ENCODE measurements around the gene KIF7.

Gene KIF7

DNA sequence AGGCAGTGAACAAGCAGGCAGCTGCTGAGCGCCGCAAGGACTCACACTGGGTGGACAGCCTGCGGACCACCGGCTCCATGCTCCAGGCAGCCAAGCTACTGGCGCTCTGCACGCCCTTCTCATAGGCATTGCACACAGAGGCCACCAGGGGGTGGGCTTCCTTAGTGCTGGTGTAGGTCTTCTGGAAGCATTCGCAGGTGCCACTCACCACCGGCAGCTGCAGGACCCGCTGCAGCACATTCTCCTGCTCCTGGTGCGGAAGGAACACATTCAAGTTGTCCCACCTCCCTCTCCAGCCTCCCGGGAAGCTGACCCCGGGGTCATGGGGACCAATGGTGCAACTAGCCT lies 17.9 kb upstream of the KIF7 start:
- peak; percentile 75 for ATAC-seq
- no peak overlapping the region for H3K4me3 Mint-ChIP-seq

DNA sequence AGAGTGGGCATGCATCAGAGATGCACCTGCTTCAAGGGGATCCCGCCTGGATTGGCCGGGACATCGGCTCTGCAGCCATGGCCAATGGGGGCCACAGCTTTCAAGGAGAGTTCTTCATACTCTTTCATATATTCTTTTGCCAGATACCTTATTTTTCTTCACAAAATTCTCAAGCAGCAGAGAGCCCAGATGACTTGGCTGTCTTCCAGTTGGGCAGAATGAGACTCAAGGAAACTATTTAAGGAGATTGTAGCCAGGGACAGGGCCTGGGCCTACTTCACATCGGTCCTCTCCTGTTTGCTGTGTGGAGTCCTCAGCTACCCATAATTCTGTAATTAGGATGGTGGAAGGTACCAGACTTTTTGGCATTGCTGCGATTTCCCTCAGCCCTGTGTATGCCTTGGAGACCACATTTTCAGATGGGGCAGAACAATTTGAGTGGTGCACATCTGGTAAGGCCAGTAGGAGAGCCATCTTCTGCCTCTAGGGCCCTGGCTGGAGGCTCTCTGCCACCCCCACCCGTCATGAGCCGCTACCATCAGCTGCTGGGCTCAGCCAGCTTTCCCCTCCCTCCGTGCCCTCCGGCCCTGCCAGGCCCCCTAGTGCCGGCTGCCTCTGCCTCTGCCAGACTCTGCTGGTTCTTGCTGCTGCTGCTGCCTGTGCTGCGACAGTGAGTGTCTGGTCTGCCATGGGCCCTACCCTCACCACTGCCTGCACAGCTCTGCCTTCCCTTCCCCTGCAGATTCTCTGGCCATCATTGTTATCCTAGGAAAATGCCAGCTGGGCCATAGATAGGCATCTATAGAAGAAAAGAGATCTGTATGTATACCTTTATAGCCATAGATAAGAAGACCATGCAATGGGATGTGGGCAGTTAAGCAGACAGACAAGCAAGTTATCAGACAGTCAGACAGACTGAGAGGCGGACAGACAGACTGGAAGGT lies 17.2 kb upstream of the KIF7 start:
- peaks cover 13% of the 10 kb centered on the region for H3K4me1 Mint-ChIP-seq
- ATAC-seq (no peak), DNase-seq (no peak)
- H3K27ac Mint-ChIP-seq, result peak overlapping the region in 1 of 2 donors; percentile 67
- no peaks in the 10 kb centered on the region for H3K9me3 Mint-ChIP-seq
- H3K27me3 Mint-ChIP-seq, result peaks cover 9% of the 10 kb centered on the region
- H3K4me3 Mint-ChIP-seq, result no peak overlapping the region

More for the DNA sequence above, 17.9 kb upstream of the KIF7 start:
- Mint-ChIP-seq H3K27me3 (peaks cover 3% of the 10 kb centered on the region), H3K27ac (no peak overlapping the region), H3K9me3 (no peaks in the 10 kb centered on the region), H3K4me1 (peaks cover 13% of the 10 kb centered on the region)
- DNase-seq, result peak; percentile 23 to 31

DNA sequence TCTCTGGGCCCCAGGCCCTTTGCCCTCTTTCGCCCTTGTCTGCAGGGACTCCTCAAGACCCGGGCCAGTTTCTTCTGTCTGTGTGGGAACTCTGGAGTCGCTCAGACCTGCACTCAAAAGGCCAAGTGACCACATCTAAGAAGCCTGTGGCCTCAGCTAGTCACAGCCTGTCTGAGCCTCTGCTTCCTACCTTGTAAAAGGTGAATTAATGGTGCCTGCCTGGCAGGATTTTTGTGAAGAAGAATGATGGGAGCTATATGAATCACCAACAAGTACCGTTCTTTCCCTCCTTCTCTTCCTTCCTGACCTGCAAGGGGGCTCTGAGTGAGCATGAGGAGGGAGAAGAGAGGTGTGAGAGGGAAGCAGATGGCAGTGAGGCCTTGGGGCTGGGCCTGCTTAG lies 16.4 kb upstream of the KIF7 start:
- Mint-ChIP-seq H3K27ac (no peak overlapping the region), H3K4me1 (peaks cover 13% of the 10 kb centered on the region), H3K9me3 (no peaks in the 10 kb centered on the region), H3K4me3 (no peak overlapping the region), H3K27me3 (peaks cover 17% of the 10 kb centered on the region)
- no peak for DNase-seq
- ATAC-seq, result no peak

DNA sequence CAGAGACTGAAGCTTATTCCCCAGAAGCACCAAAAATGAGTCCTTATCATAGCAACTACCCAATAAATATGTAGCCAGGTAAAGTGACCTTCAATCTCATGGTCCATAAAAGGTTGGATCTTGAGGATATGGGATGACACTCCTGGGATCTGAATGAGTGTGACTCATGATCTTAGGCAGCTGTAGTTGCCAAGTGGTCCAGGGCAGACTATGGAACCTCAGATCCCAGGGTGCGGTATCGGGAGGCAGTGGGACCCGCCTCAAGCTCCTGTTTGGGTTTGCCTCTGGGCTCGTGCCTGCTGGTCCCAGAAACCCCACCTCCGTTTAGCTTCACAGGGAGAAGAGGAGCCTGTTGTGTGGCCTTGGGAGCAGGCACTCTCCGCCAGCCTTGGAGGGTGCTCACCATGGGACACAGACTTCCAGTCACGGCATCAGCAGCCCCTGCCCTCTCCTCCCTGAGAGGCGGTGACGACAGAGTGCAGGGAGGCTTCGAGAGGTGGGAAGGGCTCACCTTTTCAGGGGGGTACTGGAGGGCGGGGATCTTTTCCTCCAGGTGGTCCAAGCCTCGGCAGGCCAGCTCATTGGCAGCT lies 15.8 kb upstream of the KIF7 start:
- no peak for DNase-seq
- Mint-ChIP-seq H3K27ac (no peak overlapping the region), H3K4me3 (no peak overlapping the region), H3K4me1 (peaks cover 13% of the 10 kb centered on the region), H3K27me3 (peaks cover 23% of the 10 kb centered on the region), H3K9me3 (no peaks in the 10 kb centered on the region)
- no peak for ATAC-seq

DNA sequence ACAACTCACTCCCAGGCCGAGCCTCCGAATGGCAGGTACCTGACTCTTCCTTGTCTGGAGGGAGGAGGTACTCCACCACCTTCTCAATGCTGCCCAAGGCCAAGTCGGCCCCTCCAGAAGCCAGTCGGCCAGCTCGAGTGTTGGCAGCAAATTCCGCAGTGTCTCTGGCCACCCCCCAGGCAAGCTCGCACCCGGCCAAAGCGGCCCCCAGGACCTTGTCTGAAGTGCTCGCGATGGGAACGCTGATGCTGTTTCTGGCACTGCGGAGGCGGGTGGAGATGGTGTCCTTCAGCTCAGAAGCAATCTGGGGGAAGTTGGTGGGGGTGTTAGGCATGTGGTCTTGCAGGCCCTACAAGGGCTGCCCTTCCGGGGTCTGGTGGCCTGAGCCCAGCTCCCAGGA lies 14.7 kb upstream of the KIF7 start:
- ATAC-seq, result no peak
- no peak overlapping the region for H3K27ac Mint-ChIP-seq

DNA sequence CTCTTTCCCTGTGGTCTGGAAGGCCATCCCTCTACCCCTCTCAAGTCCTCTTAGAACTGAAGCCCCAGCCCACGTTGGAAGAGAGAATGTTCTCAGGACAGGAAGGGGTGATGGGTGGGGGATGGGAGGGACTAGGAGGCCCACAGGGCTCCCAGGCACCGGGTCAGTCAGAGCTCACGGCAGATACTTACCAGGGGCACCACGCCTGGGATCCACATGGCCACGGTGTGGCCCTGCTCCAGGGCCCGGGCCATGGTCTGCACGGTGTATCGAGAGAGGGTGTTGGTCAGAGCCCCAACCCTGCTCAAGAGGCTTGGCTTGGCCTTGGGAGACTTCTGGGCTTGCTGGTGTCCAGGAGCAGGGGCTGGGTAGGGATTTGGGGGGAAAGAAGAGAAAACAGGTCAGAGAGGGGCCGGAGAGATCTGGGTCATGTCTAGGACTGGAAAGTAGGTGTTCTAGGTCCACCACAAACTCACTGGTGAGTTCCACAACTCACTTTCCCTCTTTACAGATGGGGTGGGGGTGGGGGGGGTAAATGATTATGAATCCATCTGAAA lies 14.1 kb upstream of the KIF7 start:
- H3K4me1 Mint-ChIP-seq, result peaks cover 13% of the 10 kb centered on the region
- DNase-seq, result no peak
- no peak overlapping the region for H3K4me3 Mint-ChIP-seq
- H3K27me3 Mint-ChIP-seq, result peaks cover 37% of the 10 kb centered on the region
- H3K27ac Mint-ChIP-seq, result no peak overlapping the region
- ATAC-seq, result no peak
- no peaks in the 10 kb centered on the region for H3K9me3 Mint-ChIP-seq

More for the DNA sequence above, 14.7 kb upstream of the KIF7 start:
- DNase-seq, result no peak
- Mint-ChIP-seq H3K4me1 (peaks cover 13% of the 10 kb centered on the region), H3K27me3 (peaks cover 31% of the 10 kb centered on the region), H3K4me3 (no peak overlapping the region), H3K9me3 (no peaks in the 10 kb centered on the region)

DNA sequence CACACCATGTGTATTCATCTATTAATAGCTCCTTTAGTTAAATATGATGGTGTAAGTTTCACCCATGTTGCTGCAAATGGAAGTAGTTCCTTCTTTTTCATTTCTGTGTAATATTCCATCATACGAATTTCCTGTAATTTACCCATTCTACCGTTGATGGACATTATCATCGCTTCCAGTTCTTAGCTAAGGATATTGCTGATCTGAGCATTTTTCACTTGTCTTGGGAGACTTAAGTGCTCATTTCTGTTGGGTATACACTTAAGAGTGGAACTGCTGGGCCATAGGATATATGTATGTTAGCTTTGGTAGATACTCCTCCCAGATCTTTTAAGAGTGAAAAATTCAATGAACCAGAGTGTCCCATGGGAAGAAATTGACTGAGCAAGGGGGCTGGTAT lies 12.9 kb upstream of the KIF7 start:
- no peak for ATAC-seq
- DNase-seq, result no peak
- no peaks in the 10 kb centered on the region for H3K9me3 Mint-ChIP-seq
- H3K4me1 Mint-ChIP-seq, result peaks cover 13% of the 10 kb centered on the region
- peaks cover 44% of the 10 kb centered on the region for H3K27me3 Mint-ChIP-seq
- H3K27ac Mint-ChIP-seq, result no peak overlapping the region
- H3K4me3 Mint-ChIP-seq, result no peak overlapping the region

DNA sequence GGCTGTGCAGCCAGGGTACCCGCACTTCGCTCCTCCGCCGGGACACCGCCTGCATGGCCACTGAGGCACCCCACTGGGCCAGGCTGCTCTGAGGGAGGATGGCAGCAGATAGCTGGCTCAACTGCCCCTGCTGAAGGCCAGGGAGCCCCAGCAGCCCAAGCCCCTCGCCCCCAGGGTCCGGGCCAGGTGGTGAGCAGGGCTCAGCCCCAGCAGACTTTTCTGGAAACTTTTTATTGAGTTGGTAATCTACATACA lies 12.4 kb upstream of the KIF7 start:
- H3K27me3 Mint-ChIP-seq, result peaks cover 49% of the 10 kb centered on the region
- H3K27ac Mint-ChIP-seq, result no peak overlapping the region
- no peak for ATAC-seq
- no peak for DNase-seq
- H3K9me3 Mint-ChIP-seq, result no peaks in the 10 kb centered on the region
- H3K4me3 Mint-ChIP-seq, result no peak overlapping the region
- peaks cover 13% of the 10 kb centered on the region for H3K4me1 Mint-ChIP-seq

DNA sequence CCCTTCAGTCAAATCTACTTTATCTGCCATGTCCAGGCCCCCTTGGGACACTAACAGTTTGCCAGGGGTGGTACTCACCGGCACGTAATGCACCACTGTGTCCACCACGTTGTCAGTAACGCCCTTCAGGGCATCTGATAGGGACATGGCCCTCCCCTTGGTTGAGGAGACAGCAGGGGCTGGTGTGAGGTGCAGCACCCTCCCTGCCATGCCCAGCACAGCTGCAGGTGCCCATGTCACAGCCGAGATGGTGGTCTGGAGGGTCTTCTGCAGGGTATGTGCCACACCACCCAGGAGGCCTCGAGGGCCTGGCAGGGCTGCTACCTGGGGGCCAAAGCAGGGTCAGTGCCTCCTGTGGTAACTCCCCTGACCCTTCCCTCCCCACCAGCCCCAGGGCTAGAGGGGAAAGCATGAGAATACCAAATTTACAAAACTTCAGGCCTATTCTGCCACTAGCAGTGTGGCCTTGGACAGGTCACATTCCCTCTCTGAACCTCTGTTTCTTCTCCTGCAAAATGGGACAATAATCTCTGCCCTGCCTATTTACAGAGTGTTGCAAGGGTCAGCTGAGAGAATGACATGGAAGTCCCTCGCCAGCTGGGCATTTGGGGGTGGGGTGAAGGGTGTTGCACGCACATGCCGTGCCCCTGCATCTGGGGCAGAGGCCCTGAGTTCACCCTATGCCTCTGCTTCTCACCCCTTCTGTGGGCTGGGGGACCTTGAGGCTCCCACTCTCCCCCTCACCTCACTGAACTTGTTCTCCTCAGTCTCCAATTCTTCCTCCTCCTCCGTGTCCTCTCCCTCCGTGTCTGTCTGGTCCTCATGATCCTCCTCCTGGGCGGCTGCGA lies 11.8 kb upstream of the KIF7 start:
- H3K27ac Mint-ChIP-seq, result no peak overlapping the region
- H3K4me3 Mint-ChIP-seq, result no peak overlapping the region
- H3K27me3 Mint-ChIP-seq, result peaks cover 54% of the 10 kb centered on the region
- H3K9me3 Mint-ChIP-seq, result no peaks in the 10 kb centered on the region
- H3K4me1 Mint-ChIP-seq, result peaks cover 12% of the 10 kb centered on the region
- no peak for DNase-seq
- ATAC-seq, result no peak

DNA sequence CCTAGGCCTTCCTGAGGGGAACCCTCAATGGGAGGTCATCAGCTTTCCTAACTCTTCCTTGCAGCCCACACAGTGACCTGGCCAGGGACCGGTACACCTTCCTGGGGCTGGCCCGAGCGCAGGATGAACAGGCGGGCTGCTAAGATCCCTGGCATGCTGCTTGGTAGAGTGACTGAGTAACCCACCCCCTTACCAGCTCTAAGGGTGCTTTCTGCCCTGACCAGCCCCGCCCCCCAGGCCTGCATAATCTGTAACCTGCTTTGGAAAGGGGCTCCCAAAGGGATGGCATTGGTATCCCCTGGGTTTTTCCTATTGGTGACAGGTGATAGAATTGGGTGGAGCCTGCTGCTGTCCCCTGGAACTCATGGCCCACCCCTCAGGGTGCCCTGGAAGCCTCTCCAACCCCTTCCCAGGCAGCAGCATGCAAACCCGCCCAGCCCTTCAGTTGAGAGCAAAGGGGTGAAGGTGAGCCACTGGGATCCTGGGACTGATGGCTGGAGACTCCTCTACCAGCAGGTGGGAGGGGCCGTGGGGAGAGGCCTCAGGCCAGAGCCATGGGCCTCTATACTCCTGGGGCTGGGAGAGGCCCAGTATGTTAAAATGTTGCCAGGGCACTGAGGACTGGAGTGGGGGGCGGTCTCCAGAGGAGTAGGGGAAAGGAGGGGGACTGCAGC lies 11.1 kb upstream of the KIF7 start:
- DNase-seq (no peak), ATAC-seq (peak; percentile 32)
- H3K4me3 Mint-ChIP-seq, result peak overlapping the region; percentile 28 to 68
- H3K4me1 Mint-ChIP-seq, result peaks cover 4% of the 10 kb centered on the region
- H3K27ac Mint-ChIP-seq, result no peak overlapping the region
- no peaks in the 10 kb centered on the region for H3K9me3 Mint-ChIP-seq
- H3K27me3 Mint-ChIP-seq, result peaks cover 56% of the 10 kb centered on the region

DNA sequence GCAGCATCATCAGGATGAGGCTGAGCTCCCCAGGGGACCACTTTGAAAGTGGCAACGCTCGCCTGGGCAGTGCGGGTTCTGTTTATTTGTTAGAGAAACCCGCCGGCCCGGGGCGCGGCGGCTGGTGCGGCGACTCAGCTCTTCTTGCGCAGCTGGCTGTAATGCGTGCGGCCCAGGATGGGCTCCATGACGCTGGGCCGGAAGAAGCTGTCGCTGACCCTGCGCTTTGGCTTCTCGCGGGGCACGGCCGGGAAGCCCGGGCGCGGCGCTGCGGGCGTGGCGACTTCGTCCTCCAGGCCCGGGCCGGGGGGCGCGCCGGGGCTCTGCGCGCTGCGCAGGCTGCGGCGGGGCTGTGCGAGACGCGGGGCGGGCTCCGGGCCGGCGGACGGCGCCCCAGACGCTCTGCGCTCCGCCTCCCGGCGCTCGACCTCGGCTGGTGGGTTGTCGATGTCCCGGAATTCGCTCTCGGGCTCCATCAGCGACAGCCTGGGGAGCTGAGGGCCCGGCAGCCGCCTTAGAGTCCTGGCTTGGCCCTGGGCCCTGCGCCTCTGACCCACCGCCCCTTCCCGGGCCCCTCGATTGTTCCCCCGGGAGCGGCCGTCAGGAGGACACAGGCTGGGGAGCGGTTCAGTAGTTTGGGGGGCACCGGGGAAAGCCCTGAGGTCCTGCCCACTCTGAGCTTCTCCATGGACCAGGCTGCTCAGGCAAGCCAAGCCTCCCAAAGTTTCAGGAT lies 10.3 kb upstream of the KIF7 start:
- H3K27me3 Mint-ChIP-seq, result peaks cover 62% of the 10 kb centered on the region
- DNase-seq, result peak in 1 of 2 donors; percentile 27

DNA sequence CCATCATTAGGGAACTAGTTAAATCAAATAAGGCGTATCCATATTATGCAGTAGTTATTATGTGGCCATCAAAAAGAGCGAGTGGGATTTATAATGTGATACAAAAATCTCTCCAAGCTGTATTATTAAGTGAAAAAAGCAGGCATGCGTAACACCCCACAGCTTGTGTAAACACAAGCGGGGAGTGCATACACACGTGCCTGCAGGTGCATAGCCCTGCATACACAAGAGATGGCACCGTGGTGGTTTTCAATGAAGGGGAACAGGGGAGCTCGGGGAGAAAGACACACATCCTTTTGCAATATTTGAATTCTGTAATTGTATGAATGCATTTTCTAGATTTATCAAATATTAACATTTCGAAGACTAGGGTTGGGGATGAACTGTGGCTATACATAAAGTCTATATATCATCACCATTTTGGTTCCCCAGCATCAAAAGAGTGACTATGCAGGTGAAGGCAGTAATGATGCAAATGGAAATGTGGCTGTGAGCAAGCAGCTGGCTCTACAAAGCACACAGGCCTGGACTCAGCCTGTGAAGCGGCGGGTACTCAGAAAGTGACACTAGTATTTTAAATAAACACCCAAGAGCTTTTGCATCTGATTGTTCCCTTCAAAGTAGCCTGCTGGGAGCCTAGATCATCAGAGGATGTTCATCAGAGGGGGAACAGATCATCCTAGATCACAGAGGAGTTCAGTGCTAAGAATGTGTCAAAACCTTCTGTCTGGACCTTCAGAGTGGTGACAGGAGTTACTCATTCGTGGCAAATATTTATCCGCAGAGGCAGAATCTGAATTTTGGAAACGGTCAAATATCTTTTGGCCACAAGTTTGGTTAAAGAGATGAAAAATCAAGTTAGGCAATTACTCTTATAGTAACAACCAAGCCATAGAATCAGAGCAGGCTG lies 9.4 kb upstream of the KIF7 start:
- H3K27ac Mint-ChIP-seq, result no peak overlapping the region
- DNase-seq (no peak), ATAC-seq (no peak)
- H3K4me3 Mint-ChIP-seq, result peak overlapping the region; percentile 50 to 51
- no peaks in the 10 kb centered on the region for H3K4me1 Mint-ChIP-seq
- no peaks in the 10 kb centered on the region for H3K9me3 Mint-ChIP-seq
- peaks cover 72% of the 10 kb centered on the region for H3K27me3 Mint-ChIP-seq

More for the DNA sequence above, 10.3 kb upstream of the KIF7 start:
- H3K4me1 Mint-ChIP-seq, result no peaks in the 10 kb centered on the region
- peak overlapping the region; percentile 28 to 68 for H3K4me3 Mint-ChIP-seq
- H3K27ac Mint-ChIP-seq, result no peak overlapping the region
- peak; percentile 73 for ATAC-seq
- H3K9me3 Mint-ChIP-seq, result no peaks in the 10 kb centered on the region

DNA sequence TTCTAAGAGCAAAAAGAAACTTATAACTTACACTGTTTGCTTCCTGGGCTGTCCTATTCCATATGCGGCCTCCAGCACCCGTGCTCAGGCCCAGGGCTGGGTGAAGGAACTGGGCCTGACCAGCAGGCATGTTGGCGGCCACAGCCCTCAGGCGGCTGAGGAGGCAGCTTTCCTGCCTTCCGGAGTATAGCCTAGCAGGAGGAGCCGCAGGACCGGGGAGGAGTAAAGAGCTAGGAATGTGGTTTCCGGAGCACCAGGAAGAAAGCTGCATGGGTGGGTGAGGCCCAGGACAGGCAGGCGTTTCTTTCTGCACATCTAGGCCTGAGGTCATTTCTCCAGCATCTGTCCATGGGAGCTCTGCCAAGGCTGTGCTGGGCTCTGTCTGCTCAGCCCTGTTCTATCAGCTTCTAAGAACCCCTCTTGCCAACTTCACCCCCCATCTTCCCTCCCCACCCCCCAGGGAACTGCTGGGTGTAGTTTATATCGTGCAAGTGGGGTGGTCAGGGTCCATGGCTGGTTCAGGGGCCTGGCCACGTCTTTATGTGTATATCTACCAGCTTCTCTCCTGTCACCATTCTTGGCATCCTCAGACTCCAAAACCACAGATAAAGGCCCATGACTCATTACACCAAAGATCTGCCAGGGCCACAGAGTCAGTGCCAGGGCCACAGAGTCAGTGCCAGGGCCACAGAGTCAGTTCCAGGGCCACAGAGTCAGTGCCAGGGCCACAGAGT lies 7.8 kb upstream of the KIF7 start:
- ATAC-seq (no peak), DNase-seq (no peak)
- Mint-ChIP-seq H3K4me1 (no peaks in the 10 kb centered on the region), H3K27me3 (peaks cover 81% of the 10 kb centered on the region), H3K27ac (peak overlapping the region in 1 of 2 donors; percentile 15), H3K4me3 (no peak overlapping the region), H3K9me3 (no peaks in the 10 kb centered on the region)

Measured in stimulated activated naive CD8-positive, alpha-beta T cell treated with anti-CD3 and anti-CD28 coated beads, Interleukin-15, amount 100 ng/mL, for 72 hours (primary cell).